HepG2 (cell line): Measurements from ENCODE around the gene PDSS2. TPM values are rescaled to one million over a fixed set of nuclear protein-coding genes. Genes with fewer than 3 reads are reported as not detected.

Source experiments
- ATAC-seq: fragments of 200-7000 bp; cut with Tn5 transposase; 3 replicates; pipeline ENCODE4 v1.9.1; 2020; ENCODE audit warnings: mild to moderate bottlenecking, moderate library complexity
- BruUV-seq: library from RNA; stranded (reverse); fragments of 400-500 nt; replicated peaks from 2 replicates; lab custom pipeline; 2021; lab: Mats Ljungman, UMichigan
- CTCF ChIA-PET: fragments of 300-600 bp; formaldehyde crosslinking; extraction: SDS; loops from one replicate; lab custom pipeline; 2021; ENCODE audit warnings: low total read pairs, inconsistent platforms, low intra/inter-chr PET ratio; lab: Yijun Ruan, JAX
- POLR2A ChIA-PET: fragments of 350-600 bp; sonication (Branson Sonifier 250); formaldehyde crosslinking; loops from one replicate; lab custom pipeline; 2020; ENCODE audit warnings: antibody characterized with exemption, inconsistent platforms; lab: Yijun Ruan, JAX
- DNase-seq: peaks from one replicate; pipeline ENCODE4 v3.0.0-alpha.2; 2015; ENCODE audit warnings: low spot score
- FAIRE-seq: peaks from 3 replicates; lab custom pipeline; 2011; peaks lifted over from hg19 to GRCh38; lab: Jason Lieb, UNC
- H2AFZ ChIP-seq: one replicate; pipeline ENCODE4 v1.6.1; 2011; ENCODE audit warnings: low read length, inconsistent platforms
- H3K27ac ChIP-seq: fragments of 300-600 bp; 3 replicates; pipeline ENCODE4 v1.8.0; 2011; ENCODE audit warnings: mixed run types, mild to moderate bottlenecking, mixed read lengths, low read length, inconsistent platforms; ENCODE audit not compliant: insufficient read depth; ENCODE audit errors: extremely low read length
- H3K27me3 ChIP-seq, 2 experiments: fragments of 200-600 bp in 1 of 2; 2 replicates in 1 of 2; 3 replicates in 1 of 2; pipeline versions ENCODE4 v1.6.0 to v1.8.0; 2011; ENCODE audit warnings: low read length in 2 of 2, mild to moderate bottlenecking in 2 of 2, moderate library complexity in 2 of 2, inconsistent platforms in 1 of 2; ENCODE audit not compliant: insufficient read depth in 2 of 2, control insufficient read depth in 1 of 2
- H3K36me3 ChIP-seq, 2 experiments: fragments of 200-600 bp in 1 of 2; replicated peaks in 1 of 2; 2 replicates in 1 of 2; 3 replicates in 1 of 2; pipeline versions ENCODE4 v1.5.1 to v1.8.0; 2011; ENCODE audit warnings: low read length in 2 of 2, inconsistent platforms in 1 of 2; ENCODE audit not compliant: insufficient read depth in 2 of 2, control insufficient read depth in 1 of 2
- H3K4me1 ChIP-seq: 2 replicates; pipeline ENCODE4 v1.5.1; 2012; ENCODE audit warnings: low read length, inconsistent platforms; ENCODE audit not compliant: insufficient read depth
- H3K4me2 ChIP-seq: 2 replicates; pipeline ENCODE4 v1.6.0; 2011; ENCODE audit warnings: low read depth, low read length, inconsistent platforms
- H3K4me3 ChIP-seq, 3 experiments: fragments of 200-600 bp in 1 of 3; sonication (generic), shearing (Covaris generic) in 1 of 3; replicated peaks in 1 of 3; 2 replicates each; pipeline ENCODE4 v1.5.1; 2011 to 2016; ENCODE audit warnings: low read length in 3 of 3, inconsistent platforms in 2 of 3, low read depth in 2 of 3, mild to moderate bottlenecking in 2 of 3, control low read depth in 1 of 3, mixed read lengths in 1 of 3; ENCODE audit not compliant: insufficient read depth in 1 of 3
- H3K79me2 ChIP-seq: one replicate; pipeline ENCODE4 v1.6.1; 2011; ENCODE audit warnings: low read length, inconsistent platforms; ENCODE audit not compliant: insufficient read depth
- H3K9ac ChIP-seq: 2 replicates; pipeline ENCODE4 v1.6.0; 2011; ENCODE audit warnings: mild to moderate bottlenecking, low read depth, low read length, inconsistent platforms; ENCODE audit not compliant: insufficient read depth
- H3K9me3 ChIP-seq: 2 replicates; pipeline ENCODE4 v1.5.1; 2012; ENCODE audit warnings: mild to moderate bottlenecking, low read length
- H4K20me1 ChIP-seq: 2 replicates; pipeline ENCODE4 v1.6.0; 2011; ENCODE audit warnings: inconsistent platforms, mild to moderate bottlenecking, low read length, moderate library complexity; ENCODE audit not compliant: insufficient read depth
- HNF1A ChIP-seq, 2 experiments: sonication (generic) in 1 of 2; formaldehyde crosslinking in 1 of 2; IDR thresholded peaks; 2 replicates each; pipeline versions ENCODE4 v1.4.0 to v1.6.1; 2016 to 2020; ENCODE audit warnings: borderline replicate concordance in 1 of 2, low read depth in 1 of 2, mild to moderate bottlenecking in 1 of 2, missing genetic modification reagents in 1 of 2
- MXD3 ChIP-seq: IDR thresholded peaks from 2 replicates; pipeline ENCODE4 v1.6.1; 2016; ENCODE audit warnings: mild to moderate bottlenecking, missing biosample characterization, missing genetic modification reagents
- NCOA2 ChIP-seq: sonication (generic); formaldehyde crosslinking; IDR thresholded peaks from 2 replicates; pipeline ENCODE4 v1.8.0; 2022; ENCODE audit warnings: inconsistent platforms
- RFXANK ChIP-seq: IDR thresholded peaks from 2 replicates; pipeline ENCODE4 v1.6.1; 2016
- ZBED4 ChIP-seq: sonication (generic); formaldehyde crosslinking; IDR thresholded peaks from 2 replicates; pipeline ENCODE4 v1.4.0; 2020; ENCODE audit warnings: missing genetic modification reagents, borderline replicate concordance
- ZFP36L2 ChIP-seq: sonication (generic); formaldehyde crosslinking; IDR thresholded peaks from 2 replicates; pipeline ENCODE4 v1.4.0; 2020; ENCODE audit warnings: missing genetic modification reagents
- ZFX ChIP-seq: sonication (generic); formaldehyde crosslinking; IDR thresholded peaks from 2 replicates; pipeline ENCODE4 v1.4.0; 2020; ENCODE audit warnings: mild to moderate bottlenecking, low read depth, missing genetic modification reagents, moderate library complexity
- ZIK1 ChIP-seq: sonication (generic); formaldehyde crosslinking; IDR thresholded peaks from 2 replicates; pipeline ENCODE4 v1.5.0; 2020; ENCODE audit warnings: mild to moderate bottlenecking, low read depth, missing genetic modification reagents, borderline replicate concordance
- ZNF552 ChIP-seq: sonication (generic); formaldehyde crosslinking; IDR thresholded peaks from 2 replicates; pipeline ENCODE4 v1.9.0; 2022; ENCODE audit warnings: missing genetic modification reagents, mild to moderate bottlenecking, borderline replicate concordance
- ZNF597 ChIP-seq: sonication (generic); formaldehyde crosslinking; IDR thresholded peaks from 2 replicates; pipeline ENCODE4 v1.5.0; 2020; ENCODE audit warnings: missing genetic modification reagents
- WGBS: methylation state at CpG from one replicate; pipeline ENCODE4 v1.1.6; 2017; ENCODE audit warnings: low lambda C conversion rate; 5-methylcytosine and 5-hydroxymethylcytosine counted together
- in situ Hi-C: cut with HindIII; loops from 2 replicates; pipeline ENCODE4 v1.10.0; 2017; ENCODE audit warnings: low pct_unique_long_range_greater_than_20kb; ENCODE audit not compliant: extremely low pct_ligation_motif_present
- intact Hi-C: fragments of 100-400 bp; cut with micrococcal nuclease; formaldehyde crosslinking; loops from one replicate; pipeline ENCODE4 v1.10.0; 2022; ENCODE audit not compliant: unreplicated experiment
- polyA plus RNA-seq, 8 experiments: library from polyadenylated mRNA; depleted of rRNA in 3 of 8; stranded (reverse) in 7 of 8; unstranded in 1 of 8; fragments of >200 nt; fragmentation: Illumina TruSeq in 4 of 8; extraction: Trizol in 4 of 8; gene quantifications; 2 replicates each; pipeline versions ENCODE4 v1.2.1 to v1.2.3, GENCODE V29; 2011 to 2016; ENCODE audit warnings: low read depth in 4 of 8, missing spikeins in 1 of 8, mixed read lengths in 1 of 8; ENCODE audit not compliant: insufficient read depth in 1 of 8
- total RNA-seq, 5 experiments: library from RNA; depleted of rRNA; stranded (reverse); fragments of >200 nt; fragmentation: Illumina TruSeq; extraction: Trizol; gene quantifications; 2 replicates each; pipeline ENCODE4 v1.2.3, GENCODE V29; 2016; ENCODE audit warnings: low read depth in 1 of 5

The PDSS2 gene
- total and polyA plus RNA-seq, 2 of the 13 experiments (the other 11 are each of a cell fraction or from before 2014, with no cell fraction given): 16.2 to 17.0 TPM

GRCh38 chr6:107361753-107362604, 97.4 kb downstream of the PDSS2 start:
- H3K36me3 ChIP-seq: no peaks in the 10 kb centered on the region; a peak in 2 of 5 replicates
- WGBS: 33% methylated on average over 5 of the region's 5 CpGs
- H2AFZ ChIP-seq: no peak overlapping the region
- DNase-seq: peak; percentile 85
- peak overlapping the region; percentile 11 for H3K27ac ChIP-seq
- H3K9me3 ChIP-seq: no peaks in the 10 kb centered on the region
- intact Hi-C loops: loop anchor here (5.0 kb wide), 1 partner anchor 45 kb away; no protein-coding TSS in a partner anchor
- in situ Hi-C loops: no loop called here
- H3K9ac ChIP-seq: no peak overlapping the region
- peak; percentile 100 for ATAC-seq
- POLR2A ChIA-PET: interaction anchor here (1.0 to 1.4 kb wide), 3 partner anchors 14 to 98 kb away, joined by 3 to 4 read pairs (median 3); partner anchors contain the start of gene PDSS2
- peak overlapping the region; percentile 30 for H3K4me2 ChIP-seq
- 0 out of 2 replicates have a peak, but pooled peaks cover 3% of the 10 kb centered on the region for H4K20me1 ChIP-seq
- H3K79me2 ChIP-seq: no peaks in the 10 kb centered on the region
- no peaks in the 10 kb centered on the region for H3K27me3 ChIP-seq
- H3K4me1 ChIP-seq: peaks cover 20% of the 10 kb centered on the region
- FAIRE-seq: peak; percentile 68
- H3K4me3 ChIP-seq: no peak overlapping the region
- no TSS peak for BruUV-seq
- CTCF ChIA-PET: no interaction called here
- TF ChIP-seq HNF1A (IDR thresholded peaks at IDR 0.05; ENCODE audit: low read depth) (no peak), HNF1A (CRISPR knock-in tag; IDR thresholded peaks at IDR 0.05; ENCODE audit: borderline replicate concordance) (no peak; the same call in 1 of the 2 replicates), ZNF597 (no peak), MXD3 (CRISPR knock-in tag) (no peak), ZIK1 (no peak), NCOA2 (CRISPR knock-in tag) (peak; percentile 38; the same call in 1 of the 2 replicates), RFXANK (CRISPR knock-in tag) (no peak), ZBED4 (CRISPR knock-in tag) (no peak), ZFP36L2 (CRISPR knock-in tag) (no peak), ZNF552 (CRISPR knock-in tag) (no peak), ZFX (CRISPR knock-in tag) (peak; percentile 22; the same call in 1 of the 2 replicates)
